Endothelial cell of umbilical vein (primary cell): ENCODE measurements around the gene TKTL1. TPM values are rescaled to one million over a fixed set of nuclear protein-coding genes. Genes with fewer than 3 reads are reported as not detected.
A peak's percentile ranks its signal among the peaks of the same experiment; 100 is the strongest.

ENCODE experiments used
- BruUV-seq: library from RNA; stranded (reverse); fragments of 400-500 nt; replicated peaks from 2 replicates; lab custom pipeline; 2021; lab: Mats Ljungman, UMichigan
- CTCF ChIA-PET: fragments of 300-600, 350-600 bp; sonication (Branson Sonifier 250); formaldehyde crosslinking; loops from one replicate; lab custom pipeline; 2021; ENCODE audit warnings: antibody characterized with exemption, inconsistent platforms; lab: Charles Lee
- POLR2A ChIA-PET: fragments of 300-600, 350-600 bp; sonication (Branson Sonifier 250); formaldehyde crosslinking; loops from one replicate; lab custom pipeline; 2021; ENCODE audit warnings: antibody characterized with exemption, inconsistent platforms; lab: Charles Lee
- DNase-seq: peaks from one replicate; pipeline ENCODE4 v3.0.0-alpha.2; 2011; ENCODE audit warnings: low read depth, low spot score
- FAIRE-seq: peaks from 2 replicates; lab custom pipeline; 2011; peaks lifted over from hg19 to GRCh38; lab: Jason Lieb, UNC
- H2AFZ ChIP-seq: 2 replicates; pipeline ENCODE4 v1.6.0; 2012; ENCODE audit warnings: low read depth, low read length, control low read depth, inconsistent platforms
- H3K27ac ChIP-seq: 2 replicates; pipeline ENCODE4 v1.5.1; 2011; ENCODE audit warnings: low read depth, mild to moderate bottlenecking, control low read depth, low read length, moderate library complexity; ENCODE audit not compliant: insufficient read depth
- H3K27me3 ChIP-seq, 2 experiments: 2 replicates each; pipeline versions ENCODE4 v1.6.0 to v1.6.1; 2011; ENCODE audit warnings: low read length in 2 of 2, mixed read lengths in 1 of 2; ENCODE audit not compliant: control insufficient read depth in 2 of 2, insufficient read depth in 2 of 2
- H3K36me3 ChIP-seq, 2 experiments: 2 replicates in 1 of 2; 3 replicates in 1 of 2; pipeline ENCODE4 v1.5.1; 2011; ENCODE audit warnings: low read length in 2 of 2, mild to moderate bottlenecking in 1 of 2, moderate library complexity in 1 of 2; ENCODE audit not compliant: control insufficient read depth in 2 of 2, insufficient read depth in 2 of 2; ENCODE audit errors: extremely low read depth in 1 of 2
- H3K4me1 ChIP-seq: 3 replicates; pipeline ENCODE4 v1.5.1; 2011; ENCODE audit warnings: mild to moderate bottlenecking, low read length; ENCODE audit not compliant: control insufficient read depth, insufficient read depth; ENCODE audit errors: extremely low read depth
- H3K4me2 ChIP-seq: 2 replicates; pipeline ENCODE4 v1.6.1; 2011; ENCODE audit warnings: low read length, control low read depth, mixed read lengths; ENCODE audit not compliant: insufficient read depth
- H3K4me3 ChIP-seq, 3 experiments: fragments of 200-600 bp in 1 of 3; sonication (generic), shearing (Covaris generic) in 1 of 3; replicated peaks in 1 of 3; 2 replicates each; pipeline ENCODE4 v1.5.1; 2011 to 2016; ENCODE audit warnings: control low read depth in 3 of 3, low read length in 3 of 3, mild to moderate bottlenecking in 2 of 3, inconsistent platforms in 1 of 3, low read depth in 1 of 3, moderate library complexity in 1 of 3; ENCODE audit not compliant: insufficient read depth in 1 of 3
- H3K79me2 ChIP-seq: 2 replicates; pipeline ENCODE4 v1.6.0; 2012; ENCODE audit warnings: low read length, inconsistent platforms; ENCODE audit not compliant: control insufficient read depth, insufficient read depth
- H3K9ac ChIP-seq: replicated peaks from 2 replicates; pipeline ENCODE3; 2011; ENCODE audit warnings: low read length, control low read depth; ENCODE audit not compliant: insufficient read depth; ENCODE audit errors: extremely low read depth
- H3K9me1 ChIP-seq: replicated peaks from 3 replicates; pipeline ENCODE4 v1.6.0; 2011; ENCODE audit warnings: mild to moderate bottlenecking, low read length; ENCODE audit not compliant: control insufficient read depth, insufficient read depth; ENCODE audit errors: extremely low read depth
- H3K9me3 ChIP-seq: replicated peaks from 2 replicates; pipeline ENCODE4 v1.5.1; 2012; ENCODE audit warnings: low read length, inconsistent platforms; ENCODE audit not compliant: control insufficient read depth, insufficient read depth
- H4K20me1 ChIP-seq: replicated peaks from 2 replicates; pipeline ENCODE3; 2011; ENCODE audit warnings: mild to moderate bottlenecking, low read length; ENCODE audit not compliant: control insufficient read depth, insufficient read depth; ENCODE audit errors: extremely low read depth
- FOS ChIP-seq: IDR thresholded peaks from 2 replicates; pipeline ENCODE4 v1.6.1; 2011; ENCODE audit warnings: mild to moderate bottlenecking, low read length, moderate library complexity, borderline replicate concordance; ENCODE audit not compliant: insufficient read depth
- GATA2 ChIP-seq: IDR thresholded peaks from 2 replicates; pipeline ENCODE4 v1.7.0; 2011; ENCODE audit warnings: low read depth, mild to moderate bottlenecking, moderate library complexity, mixed read lengths, low read length; ENCODE audit not compliant: insufficient read length, insufficient read depth
- JUN ChIP-seq: IDR thresholded peaks from 2 replicates; pipeline ENCODE4 v1.6.1; 2011; ENCODE audit warnings: borderline replicate concordance, low read depth; ENCODE audit not compliant: insufficient read length, insufficient read depth
- MYC ChIP-seq: IDR thresholded peaks from one replicate; pipeline ENCODE4 v1.6.1; 2011; ENCODE audit warnings: mild to moderate bottlenecking, low read depth, low read length
- POLR2A ChIP-seq: IDR thresholded peaks from 2 replicates; pipeline ENCODE4 v1.6.1; 2012; ENCODE audit warnings: low read depth, mild to moderate bottlenecking, control low read depth, low read length
- POLR2AphosphoS5 ChIP-seq: IDR thresholded peaks from 2 replicates; pipeline ENCODE4 v1.6.1; 2012; ENCODE audit warnings: low read depth, mild to moderate bottlenecking, control low read depth, low read length, moderate library complexity; ENCODE audit not compliant: insufficient read depth
- dilution Hi-C: fragments of 300-500 bp; cut with MboI; formaldehyde crosslinking; loops from one replicate; pipeline ENCODE4 v1.15.0; 2019; ENCODE audit warnings: low sequenced_read_pairs; ENCODE audit not compliant: extremely low pct_ligation_motif_present
- intact Hi-C: fragments of 100-400 bp; cut with micrococcal nuclease; formaldehyde crosslinking; loops from one replicate; pipeline ENCODE4 v1.10.0; 2022
- polyA plus RNA-seq, 4 experiments: library from polyadenylated mRNA; depleted of rRNA in 3 of 4; stranded (reverse) in 3 of 4; unstranded in 1 of 4; fragments of >200 nt; gene quantifications; 2 replicates each; pipeline versions ENCODE4 v1.2.1 to v1.2.3, GENCODE V29; 2011 to 2012; ENCODE audit warnings: missing spikeins in 1 of 4
- total RNA-seq: library from RNA; stranded (reverse); gene quantifications from 2 replicates; pipeline ENCODE4 v1.2.3, GENCODE V29; 2021
- TF ChIP-seq, protein P1 (sequence below), 2 donors: IDR thresholded peaks; 1 replicate in 1 of 2; 2 replicates in 1 of 2; pipeline ENCODE4 v1.5.1; 2011; ENCODE audit warnings: low read length in 2 of 2, mild to moderate bottlenecking in 2 of 2, moderate library complexity in 2 of 2, control low read depth in 1 of 2, inconsistent platforms in 1 of 2, low read depth in 1 of 2; ENCODE audit not compliant: insufficient read depth in 1 of 2; ENCODE audit errors: extremely low read depth in 1 of 2
- TF ChIP-seq, protein P2 (sequence below): IDR thresholded peaks from 2 replicates; pipeline ENCODE4 v1.6.1; 2011; ENCODE audit not compliant: insufficient read depth, insufficient read length

The TKTL1 gene
- total and polyA plus RNA-seq, 2 donors (not counting 3 experiments of a cell fraction or from before 2014, with no cell fraction given) = 0.03 TPM; not detected in 1

DNA sequence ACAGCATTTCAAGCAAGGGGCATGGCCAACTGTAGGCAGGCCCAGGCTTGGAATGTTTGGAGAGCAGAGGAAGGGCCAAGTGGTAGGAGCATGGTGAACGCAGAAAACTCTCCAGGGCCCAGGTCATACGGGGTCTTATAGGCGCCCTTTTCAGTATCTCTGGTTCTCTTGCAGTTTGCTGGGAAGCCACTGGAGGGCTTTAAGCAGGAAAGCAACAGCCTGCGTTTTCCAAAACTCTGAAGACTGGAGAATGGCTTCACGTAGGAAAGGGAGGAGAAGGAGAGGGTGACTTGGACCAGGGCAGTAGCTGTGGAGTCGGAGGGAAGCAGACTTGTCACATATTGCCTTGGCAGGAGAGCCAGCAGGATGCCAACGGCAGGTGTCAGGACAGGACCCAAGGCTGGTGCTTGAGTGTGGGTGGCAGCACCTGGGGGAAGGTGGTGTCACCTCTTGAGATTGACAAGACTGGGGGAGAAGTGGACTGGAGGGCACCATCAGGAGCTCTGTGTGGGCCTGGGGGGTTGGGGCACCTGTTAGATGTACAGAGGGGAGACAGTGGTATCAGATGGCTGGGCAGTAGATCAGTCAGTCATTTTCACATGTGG is 21.9 kb downstream of the TKTL1 start:
- H3K27me3 ChIP-seq = no peaks in the 10 kb centered on the region
- no peak overlapping the region for H3K4me3 ChIP-seq
- DNase-seq = peak; percentile 14
- no peak for TF ChIP-seq FOS
- TF ChIP-seq MYC = no peak
- TF ChIP-seq POLR2A = no peak
- TF ChIP-seq, protein P1, sequence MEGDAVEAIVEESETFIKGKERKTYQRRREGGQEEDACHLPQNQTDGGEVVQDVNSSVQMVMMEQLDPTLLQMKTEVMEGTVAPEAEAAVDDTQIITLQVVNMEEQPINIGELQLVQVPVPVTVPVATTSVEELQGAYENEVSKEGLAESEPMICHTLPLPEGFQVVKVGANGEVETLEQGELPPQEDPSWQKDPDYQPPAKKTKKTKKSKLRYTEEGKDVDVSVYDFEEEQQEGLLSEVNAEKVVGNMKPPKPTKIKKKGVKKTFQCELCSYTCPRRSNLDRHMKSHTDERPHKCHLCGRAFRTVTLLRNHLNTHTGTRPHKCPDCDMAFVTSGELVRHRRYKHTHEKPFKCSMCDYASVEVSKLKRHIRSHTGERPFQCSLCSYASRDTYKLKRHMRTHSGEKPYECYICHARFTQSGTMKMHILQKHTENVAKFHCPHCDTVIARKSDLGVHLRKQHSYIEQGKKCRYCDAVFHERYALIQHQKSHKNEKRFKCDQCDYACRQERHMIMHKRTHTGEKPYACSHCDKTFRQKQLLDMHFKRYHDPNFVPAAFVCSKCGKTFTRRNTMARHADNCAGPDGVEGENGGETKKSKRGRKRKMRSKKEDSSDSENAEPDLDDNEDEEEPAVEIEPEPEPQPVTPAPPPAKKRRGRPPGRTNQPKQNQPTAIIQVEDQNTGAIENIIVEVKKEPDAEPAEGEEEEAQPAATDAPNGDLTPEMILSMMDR (IDR thresholded peaks at IDR 0.05; ENCODE audit: extremely low read depth in 1 of 2, insufficient read depth in 1 of 2, low read depth in 1 of 2, low read length in 2 of 2) = peak; percentile 18 to 46
- TF ChIP-seq, protein P2, sequence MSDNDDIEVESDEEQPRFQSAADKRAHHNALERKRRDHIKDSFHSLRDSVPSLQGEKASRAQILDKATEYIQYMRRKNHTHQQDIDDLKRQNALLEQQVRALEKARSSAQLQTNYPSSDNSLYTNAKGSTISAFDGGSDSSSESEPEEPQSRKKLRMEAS = no peak
- TF ChIP-seq GATA2 = no peak
- no peak for TF ChIP-seq POLR2AphosphoS5
- no peak for TF ChIP-seq JUN
- peak overlapping the region; percentile 76 for H2AFZ ChIP-seq
- H3K79me2 ChIP-seq = no peaks in the 10 kb centered on the region
- H3K27ac ChIP-seq = no peak overlapping the region
- no peaks in the 10 kb centered on the region for H3K36me3 ChIP-seq
- no peaks in the 10 kb centered on the region for H3K9me3 ChIP-seq
- BruUV-seq = no TSS peak
- no peak overlapping the region for H3K9ac ChIP-seq
- peak; percentile 93 for FAIRE-seq
- no peaks in the 10 kb centered on the region for H3K4me1 ChIP-seq
- H4K20me1 ChIP-seq = no peaks in the 10 kb centered on the region
- ChIA-PET CTCF (interaction anchor here (1.2 to 1.9 kb wide), 3 partner anchors 8 to 17 kb away, joined by 3 to 6 read pairs (median 5); no protein-coding TSS in a partner anchor), POLR2A (no interaction called here)
- H3K9me1 ChIP-seq = no peaks in the 10 kb centered on the region
- no peak overlapping the region for H3K4me2 ChIP-seq
- intact Hi-C loops (no loop called here), dilution Hi-C loops (no loop called here)
